HG03378 (cell line): ENCODE data around the gene SLC16A5.
"Not testable (repeated sequence)": the region's sequence is repeated elsewhere in the genome, so short reads cannot be mapped to it uniquely, and the experiment has no call there.

ENCODE experiments used
- ATAC-seq: cut with Tn5 transposase; IDR thresholded peaks from one replicate; pipeline ENCODE4 v1.9.1; 2021; ENCODE audit warnings: mild to moderate bottlenecking, moderate library complexity; ENCODE audit not compliant: unreplicated experiment

SLC16A5 gene

GRCh38 chr17:75064040-75064439, 23.7 kb upstream of the SLC16A5 start:
- ATAC-seq: no peak

GRCh38 chr17:75064460-75064859, 23.3 kb upstream of the SLC16A5 start:
- no peak for ATAC-seq

GRCh38 chr17:75064867-75065561, 22.7 kb upstream of the SLC16A5 start:
- ATAC-seq: no peak

- ATAC-seq: no peak
Observed at GRCh38 chr17:75065562-75066151, 22.1 kb upstream of the SLC16A5 start.

- no peak for ATAC-seq
Observed at GRCh38 chr17:75067856-75068255, 19.9 kb upstream of the SLC16A5 start.

GRCh38 chr17:75068750-75069149, 19.0 kb upstream of the SLC16A5 start:
- ATAC-seq: no peak

- ATAC-seq: no peak
Observed at GRCh38 chr17:75069783-75070182, 18.0 kb upstream of the SLC16A5 start.

GRCh38 chr17:75071478-75072271, 16.1 kb upstream of the SLC16A5 start:
- ATAC-seq: not testable (repeated sequence)

GRCh38 chr17:75072909-75073308, 14.8 kb upstream of the SLC16A5 start:
- not testable (repeated sequence) for ATAC-seq

- ATAC-seq: no peak
Observed at GRCh38 chr17:75073618-75074047, 14.1 kb upstream of the SLC16A5 start.

GRCh38 chr17:75074532-75074931, 13.2 kb upstream of the SLC16A5 start:
- no peak for ATAC-seq

GRCh38 chr17:75075597-75076336, 12.0 kb upstream of the SLC16A5 start:
- no peak for ATAC-seq

GRCh38 chr17:75077072-75077495, 10.7 kb upstream of the SLC16A5 start:
- no peak for ATAC-seq

- no peak for ATAC-seq
Observed at GRCh38 chr17:75077496-75078283, 10.1 kb upstream of the SLC16A5 start.

GRCh38 chr17:75078284-75079022, 9.3 kb upstream of the SLC16A5 start:
- ATAC-seq: no peak

GRCh38 chr17:75079023-75079373, 8.8 kb upstream of the SLC16A5 start:
- ATAC-seq: no peak

- ATAC-seq: no peak
Observed at GRCh38 chr17:75081611-75082540, 5.9 kb upstream of the SLC16A5 start.

GRCh38 chr17:75082683-75083082, 5.1 kb upstream of the SLC16A5 start:
- no peak for ATAC-seq
